KG1 (cell line): ENCODE data around the gene CITED4.

Experiments used
- DNase-seq: peaks from one replicate; lab custom pipeline; 2025; lab: John Stamatoyannopoulos, UW

Gene CITED4

GRCh38 chr1:40886318-40887011, 24.3 kb upstream of the CITED4 start:
- DNase-seq, result no peak

GRCh38 chr1:40884055-40884795, 22.1 kb upstream of the CITED4 start:
- DNase-seq, result no peak

GRCh38 chr1:40880813-40881549, 18.8 kb upstream of the CITED4 start:
- no peak for DNase-seq

- no peak for DNase-seq
These were observed 17.5 kb upstream of the CITED4 start for GRCh38 chr1:40879482-40880175.

- no peak for DNase-seq
These were observed 16.7 kb upstream of the CITED4 start for GRCh38 chr1:40878906-40879305.

- DNase-seq, result peak; percentile 24
These were observed 15.5 kb upstream of the CITED4 start for GRCh38 chr1:40877698-40878097.

- no peak for DNase-seq
These were observed 14.7 kb upstream of the CITED4 start for GRCh38 chr1:40876891-40877290.

GRCh38 chr1:40876436-40876761, 14.2 kb upstream of the CITED4 start:
- DNase-seq, result no peak

GRCh38 chr1:40873863-40874472, 11.8 kb upstream of the CITED4 start:
- DNase-seq, result no peak

- DNase-seq, result no peak
These were observed 10.1 kb upstream of the CITED4 start for GRCh38 chr1:40872276-40872675.

GRCh38 chr1:40870135-40870728, 8.1 kb upstream of the CITED4 start:
- DNase-seq, result no peak

- DNase-seq, result no peak
These were observed 6.0 kb upstream of the CITED4 start for GRCh38 chr1:40868051-40868723.

- DNase-seq, result no peak
These were observed 749 bp downstream of the CITED4 start for GRCh38 chr1:40861224-40862003.

- no peak for DNase-seq
These were observed 1.4 kb downstream of the CITED4 start for GRCh38 chr1:40860706-40861223.

GRCh38 chr1:40858856-40859416, 3.2 kb downstream of the CITED4 start:
- no peak for DNase-seq

- no peak for DNase-seq
These were observed 4.4 kb downstream of the CITED4 start for GRCh38 chr1:40857737-40858136.

- DNase-seq, result no peak
These were observed 5.4 kb downstream of the CITED4 start for GRCh38 chr1:40856656-40857302.

GRCh38 chr1:40856116-40856515, 6.0 kb downstream of the CITED4 start:
- no peak for DNase-seq

GRCh38 chr1:40855513-40855912, 6.7 kb downstream of the CITED4 start:
- DNase-seq, result no peak
